ENCODE measurements around the gene KPNA2. TPM values are rescaled to one million over a fixed set of nuclear protein-coding genes. Genes with fewer than 3 reads are reported as not detected.

The KPNA2 gene
- total and polyA plus RNA-seq, 2 of the 13 experiments (the other 11 are each of a cell fraction or from before 2014, with no cell fraction given) = 111 to 305 TPM

- TF ChIP-seq GABPA (IDR thresholded peaks at IDR 0.05; ENCODE audit: low read depth, low read length) (no peak), GABPA (CRISPR knock-in tag; IDR thresholded peaks at IDR 0.05; ENCODE audit: low read depth) (peak; percentile 38; the same call in 1 of the 2 replicates), SRSF9 (IDR thresholded peaks at IDR 0.05; ENCODE audit: borderline replicate concordance, insufficient read depth, low read depth, low read length, poor library complexity, severe bottlenecking) (no peak), MED1 (CRISPR knock-in tag; IDR thresholded peaks at IDR 0.05) (peak; percentile 89), ZBTB20 (CRISPR knock-in tag; IDR thresholded peaks at IDR 0.05; ENCODE audit: borderline replicate concordance, low read depth) (peak; percentile 82; the same call in 1 of the 2 replicates), NR0B2 (CRISPR knock-in tag; IDR thresholded peaks at IDR 0.05) (no peak), KDM2A (CRISPR knock-in tag; IDR thresholded peaks at IDR 0.05; ENCODE audit: borderline replicate concordance, low read depth) (no peak; the same call in none of the 2 replicates), ZBTB42 (CRISPR knock-in tag; IDR thresholded peaks at IDR 0.05) (no peak), ATF3 (CRISPR knock-in tag; IDR thresholded peaks at IDR 0.05) (no peak), ZNF431 (CRISPR knock-in tag; IDR thresholded peaks at IDR 0.05; ENCODE audit: borderline replicate concordance, low read depth) (no peak), TRIM22 (IDR thresholded peaks at IDR 0.05) (no peak), FOXJ3 (CRISPR knock-in tag; IDR thresholded peaks at IDR 0.05; ENCODE audit: borderline replicate concordance) (0 out of 2 replicates have a peak, but pooled peaks have one; percentile 14), ZNF672 (CRISPR knock-in tag; IDR thresholded peaks at IDR 0.05) (no peak), ZNF121 (CRISPR knock-in tag; IDR thresholded peaks at IDR 0.05) (no peak), ATF6 (CRISPR knock-in tag; conservative IDR thresholded peaks at IDR 0.05) (peak; percentile 81; the same call in 1 of the 2 replicates), ZNF724P (CRISPR knock-in tag; IDR thresholded peaks at IDR 0.05; ENCODE audit: borderline replicate concordance) (no peak), PHF5A (CRISPR knock-in tag; IDR thresholded peaks at IDR 0.05; ENCODE audit: low read depth, unreplicated experiment) (no peak), NFRKB (IDR thresholded peaks at IDR 0.05) (no peak), IRX3 (CRISPR knock-in tag; IDR thresholded peaks at IDR 0.05; ENCODE audit: borderline replicate concordance, low read depth) (no peak), RORA (CRISPR knock-in tag; IDR thresholded peaks at IDR 0.05) (no peak), ZNF547 (CRISPR knock-in tag; IDR thresholded peaks at IDR 0.05) (no peak; the same call in 1 of the 2 replicates), ZNF232 (CRISPR knock-in tag; IDR thresholded peaks at IDR 0.05; ENCODE audit: borderline replicate concordance) (0 out of 2 replicates have a peak, but pooled peaks have one; percentile 25), ZNF776 (CRISPR knock-in tag; IDR thresholded peaks at IDR 0.05) (no peak), HHEX (CRISPR knock-in tag; IDR thresholded peaks at IDR 0.05) (peak; percentile 96), PHF20 (CRISPR knock-in tag; IDR thresholded peaks at IDR 0.05) (peak; percentile 8; the same call in 1 of the 2 replicates), ZNF580 (CRISPR knock-in tag; IDR thresholded peaks at IDR 0.05; ENCODE audit: borderline replicate concordance, low read depth) (peak; percentile 43; the same call in 1 of the 2 replicates), STAG1 (CRISPR knock-in tag; IDR thresholded peaks at IDR 0.05) (no peak)
Measured at GRCh38 chr17:68029512-68030215, 5.9 kb upstream of the KPNA2 start (continued).

All from HepG2 (cell line).